Measurements from ENCODE around the gene RAX2.

Gene RAX2

DNA sequence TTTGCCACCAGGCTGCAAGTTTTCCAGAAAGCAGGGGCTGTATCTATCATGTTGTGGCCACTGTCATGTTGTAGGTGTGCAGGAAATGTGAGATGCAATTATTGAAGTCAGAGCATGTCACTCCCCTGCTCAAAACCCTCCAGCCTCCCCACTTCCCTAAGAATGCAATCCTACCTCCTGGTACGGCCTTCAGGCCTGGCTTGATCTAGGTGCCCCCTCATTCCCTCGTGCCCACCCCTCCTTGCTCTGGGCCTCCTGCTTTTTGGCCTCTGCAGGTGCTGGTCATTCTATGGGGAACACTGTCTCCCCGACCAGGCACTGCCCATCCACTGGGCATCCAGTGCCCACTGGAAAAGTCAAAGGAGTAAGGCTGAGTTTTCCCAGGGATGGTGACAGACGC is 42.6 kb upstream of the RAX2 start:
- H3K4me3 ChIP-seq (ENCODE audit: low read depth, low read length): no peak overlapping the region
- TF ChIP-seq, protein P1, sequence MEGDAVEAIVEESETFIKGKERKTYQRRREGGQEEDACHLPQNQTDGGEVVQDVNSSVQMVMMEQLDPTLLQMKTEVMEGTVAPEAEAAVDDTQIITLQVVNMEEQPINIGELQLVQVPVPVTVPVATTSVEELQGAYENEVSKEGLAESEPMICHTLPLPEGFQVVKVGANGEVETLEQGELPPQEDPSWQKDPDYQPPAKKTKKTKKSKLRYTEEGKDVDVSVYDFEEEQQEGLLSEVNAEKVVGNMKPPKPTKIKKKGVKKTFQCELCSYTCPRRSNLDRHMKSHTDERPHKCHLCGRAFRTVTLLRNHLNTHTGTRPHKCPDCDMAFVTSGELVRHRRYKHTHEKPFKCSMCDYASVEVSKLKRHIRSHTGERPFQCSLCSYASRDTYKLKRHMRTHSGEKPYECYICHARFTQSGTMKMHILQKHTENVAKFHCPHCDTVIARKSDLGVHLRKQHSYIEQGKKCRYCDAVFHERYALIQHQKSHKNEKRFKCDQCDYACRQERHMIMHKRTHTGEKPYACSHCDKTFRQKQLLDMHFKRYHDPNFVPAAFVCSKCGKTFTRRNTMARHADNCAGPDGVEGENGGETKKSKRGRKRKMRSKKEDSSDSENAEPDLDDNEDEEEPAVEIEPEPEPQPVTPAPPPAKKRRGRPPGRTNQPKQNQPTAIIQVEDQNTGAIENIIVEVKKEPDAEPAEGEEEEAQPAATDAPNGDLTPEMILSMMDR (IDR thresholded peaks at IDR 0.05; ENCODE audit: low read depth, low read length): no peak

DNA sequence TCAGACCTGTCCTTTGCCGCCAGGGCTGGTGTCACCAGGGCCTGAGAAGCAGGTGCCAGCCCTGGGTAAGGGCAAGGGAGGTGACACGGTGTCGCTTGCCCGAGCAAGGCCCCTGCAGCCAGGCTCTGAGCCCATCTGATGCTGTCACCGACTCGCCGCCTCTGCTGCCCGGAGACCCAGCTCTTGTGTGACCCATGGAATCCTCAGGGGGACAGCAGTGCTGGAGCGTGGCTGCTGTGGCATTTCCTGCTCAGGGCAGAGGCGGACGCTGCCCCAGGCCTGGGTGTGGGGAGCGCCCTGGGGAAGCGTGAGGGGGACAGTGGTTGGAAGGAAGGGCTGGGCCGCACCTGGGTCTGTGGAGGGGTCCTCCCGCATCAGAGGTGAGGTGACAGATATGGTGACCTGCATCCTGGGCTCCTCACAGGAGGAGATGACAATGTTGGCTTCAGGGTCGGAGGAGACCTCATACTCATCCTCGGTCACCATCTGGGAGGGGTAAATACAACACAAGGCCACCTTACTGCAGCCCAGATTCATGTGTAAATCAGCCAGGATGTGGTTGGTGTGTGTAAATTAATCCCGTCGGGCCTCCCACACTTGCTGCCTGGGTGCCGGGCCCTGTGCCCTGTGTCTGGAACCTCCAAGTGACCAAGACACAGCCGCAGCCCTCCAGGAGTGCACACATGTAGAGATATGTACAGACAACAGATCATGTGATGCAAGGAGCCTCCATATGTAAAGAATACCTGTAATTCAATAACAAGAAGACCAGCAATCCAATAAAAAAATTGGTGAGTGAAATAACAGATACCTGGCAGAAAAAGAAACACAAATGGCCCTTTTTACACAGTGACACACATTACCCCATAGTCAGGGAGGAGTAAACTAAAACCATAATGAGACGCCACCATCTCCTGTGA is 41.7 kb upstream of the RAX2 start:
- H3K4me3 ChIP-seq (ENCODE audit: low read depth, low read length): no peak overlapping the region

DNA sequence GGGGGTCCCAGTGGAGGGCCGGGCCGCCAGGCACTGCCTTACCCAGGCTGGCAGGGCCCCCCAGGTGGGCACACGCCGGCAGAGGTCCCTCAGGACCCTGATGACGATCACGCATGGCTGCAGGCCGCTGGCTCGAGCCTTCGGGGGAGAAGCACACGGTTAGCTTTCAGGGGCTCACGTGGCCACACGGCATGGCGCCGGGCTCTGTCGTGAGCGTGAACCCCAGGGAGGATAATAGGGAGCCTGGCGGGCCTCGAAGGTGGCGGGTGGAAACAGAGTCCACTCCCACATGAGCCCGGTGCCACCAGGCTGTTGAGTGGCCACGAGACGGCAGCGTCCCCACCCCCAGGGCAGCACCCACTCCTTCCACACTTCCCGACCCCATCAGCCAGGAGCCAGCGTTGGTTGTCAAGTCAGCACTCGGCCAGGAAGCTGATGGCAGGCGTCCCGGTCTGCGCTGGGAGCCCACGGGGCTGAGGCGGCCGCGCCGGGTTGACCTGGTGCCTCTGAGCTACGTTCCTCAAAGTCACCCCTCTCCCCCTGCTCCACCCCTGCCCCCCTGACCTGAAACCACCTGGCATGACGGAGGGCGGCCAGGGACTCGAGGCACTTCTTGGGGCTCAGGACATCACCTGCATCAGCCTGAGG is 38.8 kb upstream of the RAX2 start:
- H3K4me3 ChIP-seq (ENCODE audit: low read depth, low read length): no peak overlapping the region
- TF ChIP-seq, protein P1 (IDR thresholded peaks at IDR 0.05; ENCODE audit: low read depth, low read length): no peak

More for the DNA sequence above, 41.7 kb upstream of the RAX2 start:
- TF ChIP-seq, protein P1 (IDR thresholded peaks at IDR 0.05; ENCODE audit: low read depth, low read length): no peak

DNA sequence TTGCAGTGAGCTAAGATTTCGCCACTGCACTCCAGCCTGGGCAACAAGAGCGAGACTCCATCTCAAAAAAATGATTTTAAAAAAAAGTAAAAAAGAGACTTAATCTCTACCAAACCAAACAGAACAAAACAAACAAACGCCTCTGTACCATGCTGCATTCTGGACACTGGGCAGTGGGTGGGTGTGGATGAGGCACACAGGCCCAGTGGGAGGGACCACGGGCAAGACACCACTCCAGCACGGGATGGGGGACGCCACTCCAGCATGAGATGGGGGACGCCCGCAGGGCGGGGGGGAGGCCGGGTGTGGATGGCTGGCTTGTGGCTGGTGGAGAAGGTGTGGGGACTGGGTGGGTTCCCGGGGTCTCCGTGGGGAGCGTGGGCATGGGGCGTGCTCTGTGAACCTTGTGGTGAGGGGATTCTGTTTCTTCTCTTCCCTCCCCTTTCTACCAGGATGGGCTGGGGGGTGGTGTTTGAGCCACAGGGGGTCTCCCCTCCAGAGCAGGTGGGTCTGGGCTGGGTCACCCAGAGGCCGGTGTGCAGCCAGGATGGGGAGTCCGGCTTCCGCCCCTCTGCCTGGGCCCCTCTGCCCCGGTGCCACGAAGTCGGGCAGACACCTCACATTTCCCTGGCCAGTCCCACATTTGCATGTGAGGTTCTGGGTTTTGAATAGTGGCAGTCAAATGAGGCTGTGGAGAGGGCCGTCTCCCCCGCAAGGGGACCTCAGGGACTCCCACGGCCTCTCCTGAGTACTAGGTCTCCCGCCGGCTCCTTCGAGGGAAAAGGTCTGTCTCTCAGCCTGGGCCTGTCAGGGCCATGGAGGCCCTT is 38.1 kb upstream of the RAX2 start:
- TF ChIP-seq, protein P1 (IDR thresholded peaks at IDR 0.05; ENCODE audit: low read depth, low read length): no peak
- no peak overlapping the region for H3K4me3 ChIP-seq (ENCODE audit: low read depth, low read length)

DNA sequence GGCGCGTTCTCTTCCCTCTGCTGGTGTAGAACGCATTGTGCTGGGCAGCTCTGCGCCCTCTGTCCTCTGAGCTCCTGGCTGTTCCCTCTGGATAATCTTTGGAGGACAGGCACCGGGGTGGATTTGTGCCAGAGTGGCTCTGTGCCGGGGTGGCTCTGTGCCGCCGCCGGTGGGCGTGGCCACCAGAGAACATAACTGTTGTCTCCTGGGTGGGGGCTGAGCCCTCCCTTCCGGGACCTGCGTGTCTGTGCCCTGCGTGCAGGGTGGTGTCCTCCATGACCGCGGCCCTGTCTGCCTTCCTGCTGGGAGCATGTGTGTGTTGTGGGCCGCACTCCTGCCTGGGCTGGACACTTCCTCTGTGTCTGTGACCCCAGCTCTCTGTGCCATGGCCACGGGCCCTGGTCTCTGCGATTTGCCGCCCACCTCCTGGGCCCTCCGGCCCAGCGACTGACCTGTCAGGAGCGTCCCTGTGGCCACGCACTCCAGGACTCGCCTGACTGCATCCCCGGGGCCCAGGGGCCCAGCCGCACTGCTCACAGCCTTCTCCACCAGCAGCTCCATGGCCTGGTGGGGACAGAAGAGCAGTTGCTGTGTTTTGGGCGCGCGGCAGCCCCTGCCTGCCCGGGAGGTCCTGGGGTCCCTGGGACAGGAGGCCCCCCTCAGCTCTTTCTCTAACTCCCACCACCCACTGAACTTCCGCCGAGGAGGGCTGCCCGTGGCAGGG is 36.6 kb upstream of the RAX2 start:
- H3K4me3 ChIP-seq (ENCODE audit: low read depth, low read length): no peak overlapping the region
- TF ChIP-seq, protein P1 (IDR thresholded peaks at IDR 0.05; ENCODE audit: low read depth, low read length): no peak

DNA sequence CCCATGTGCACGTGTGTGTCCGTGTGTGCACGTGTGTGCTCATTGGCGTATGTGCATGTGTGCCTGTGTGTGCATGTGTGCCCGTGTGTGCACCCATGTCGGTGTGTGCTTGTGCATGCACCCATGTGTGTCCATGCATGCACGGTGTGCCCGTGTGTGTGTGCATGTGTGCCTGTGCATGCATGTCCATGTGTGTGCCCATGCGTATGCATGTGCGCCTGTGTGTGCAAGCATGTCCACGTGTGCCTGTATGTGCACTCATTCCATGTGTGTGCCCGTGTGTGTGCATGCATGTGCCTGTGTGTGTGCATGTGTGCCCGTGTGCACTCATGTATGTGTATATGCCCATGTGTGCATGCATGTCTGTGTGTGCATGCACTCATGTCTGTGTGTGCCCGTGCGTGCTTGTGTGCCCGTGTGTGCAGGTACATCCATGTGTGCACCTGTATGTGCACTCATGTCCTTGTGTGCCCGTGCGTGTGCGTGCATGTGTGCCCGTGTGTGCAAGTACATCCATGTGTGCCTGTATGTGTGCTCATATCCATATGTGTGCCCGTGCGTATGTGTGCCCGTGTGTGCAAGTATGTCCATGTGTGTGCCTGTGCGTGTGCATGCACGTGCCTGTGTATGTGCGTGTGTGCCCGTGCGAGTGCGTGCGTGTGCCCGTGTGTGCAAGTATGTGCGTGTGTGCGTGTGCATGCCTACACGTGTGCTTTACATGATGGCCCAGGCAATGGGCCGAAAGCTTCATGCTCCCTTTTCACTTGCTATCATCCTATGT is 35.7 kb upstream of the RAX2 start:
- no peak overlapping the region for H3K4me3 ChIP-seq (ENCODE audit: low read depth, low read length)
- TF ChIP-seq, protein P1 (IDR thresholded peaks at IDR 0.05; ENCODE audit: low read depth, low read length): no peak

Measured in WI38 (cell line).